ENCODE results near the gene FOXP1. TPM values are rescaled to one million over a fixed set of nuclear protein-coding genes. Genes with fewer than 3 reads are reported as not detected.

Gene FOXP1
- total and polyA plus RNA-seq, 2 of the 8 experiments (the other 6 are each of a cell fraction or from before 2014, with no cell fraction given), result 13.9 to 25.4 TPM

DNA sequence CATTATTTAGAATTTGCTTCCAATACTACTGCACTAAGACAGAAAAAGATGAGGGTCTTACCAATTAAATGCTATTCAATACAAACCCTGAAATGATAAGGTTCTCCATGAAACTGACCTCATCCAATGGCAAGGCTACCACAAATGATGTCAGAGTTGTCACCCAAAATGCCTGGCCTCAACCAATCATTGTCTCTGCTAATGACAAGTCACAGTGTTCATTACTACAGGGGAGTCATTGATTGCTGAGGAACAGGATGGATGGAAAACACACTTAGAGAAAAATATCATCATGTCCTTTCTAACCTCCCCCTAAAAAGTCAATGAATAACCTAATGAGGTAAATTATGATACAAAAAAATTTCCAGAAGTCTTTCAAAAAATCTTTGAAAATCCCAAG lies 91.0 kb downstream of the FOXP1 start:
- Histone ChIP-seq H3K18ac (ENCODE audit: extremely low read depth, low read length) (no peak overlapping the region), H3K27ac (ENCODE audit: low read depth, low read length) (no peak overlapping the region), H3K14ac (ENCODE audit: insufficient read length) (no peak overlapping the region), H3K27me3 (replicated peaks in 1 of 4; ENCODE audit: control insufficient read depth in 3 of 4, extremely low read depth in 1 of 4, insufficient read depth in 3 of 4, low read length in 3 of 4) (no peaks in the 10 kb centered on the region), H4K8ac (ENCODE audit: extremely low read depth, insufficient read depth, low read length) (no peak overlapping the region), H4K5ac (ENCODE audit: insufficient read length, low read depth, low read length) (no peak overlapping the region), H3K23me2 (ENCODE audit: low read depth, low read length) (no peaks in the 10 kb centered on the region), H3K56ac (replicated peaks; ENCODE audit: insufficient read length, low read depth, low read length) (no peak overlapping the region), H2BK120ac (replicated peaks; ENCODE audit: low read depth, low read length) (no peak overlapping the region), H2BK12ac (ENCODE audit: low read depth, low read length) (no peak overlapping the region), H2BK15ac (ENCODE audit: low read length) (no peak overlapping the region), H3K9ac (replicated peaks in 1 of 4; ENCODE audit: extremely low read depth in 1 of 4, low read depth in 3 of 4, low read length in 3 of 4) (no peak overlapping the region), H3K4me3 (ENCODE audit: extremely low read depth in 1 of 4, insufficient read depth in 2 of 4, low read depth in 3 of 4, low read length in 4 of 4) (no peak overlapping the region), H3K23ac (ENCODE audit: insufficient read length) (no peak overlapping the region), H4K20me1 (replicated peaks in 1 of 2; ENCODE audit: control insufficient read depth in 1 of 2, insufficient read depth in 2 of 2, low read length in 2 of 2) (no peaks in the 10 kb centered on the region), H3K79me1 (ENCODE audit: low read depth, low read length) (no peaks in the 10 kb centered on the region; the same call in 1 of the 2 replicates), H2BK20ac (ENCODE audit: low read length) (no peak overlapping the region), H3K36me3 (ENCODE audit: control insufficient read depth in 2 of 4, insufficient read depth in 4 of 4, low read length in 3 of 4) (peaks cover 0 to 6% (median 0%) of the 10 kb centered on the region in 4 experiments; a peak in 2 of 8 replicates), H2BK5ac (ENCODE audit: low read depth, low read length) (no peak overlapping the region), H3K4ac (replicated peaks; ENCODE audit: insufficient read length, low read depth, low read length) (no peak overlapping the region), H2AK5ac (ENCODE audit: low read depth, low read length) (no peak overlapping the region), H3K4me2 (ENCODE audit: insufficient read depth in 1 of 2, low read depth in 2 of 2, low read length in 2 of 2) (no peak overlapping the region), H3K4me1 (replicated peaks in 1 of 4; ENCODE audit: control insufficient read depth in 3 of 4, insufficient read depth in 4 of 4, low read length in 3 of 4) (peaks cover 3 to 15% (median 11%) of the 10 kb centered on the region in 4 experiments; a peak in 5 of 7 replicates), H2AFZ (ENCODE audit: low read length) (no peak overlapping the region), H3K79me2 (ENCODE audit: control insufficient read depth in 1 of 2, insufficient read depth in 2 of 2, low read length in 2 of 2) (no peaks in the 10 kb centered on the region), H3K9me3 (ENCODE audit: insufficient read depth in 2 of 2, low read depth in 1 of 2, low read length in 1 of 2) (peaks cover 5 to 7% of the 10 kb centered on the region in 2 experiments; a peak in 1 of 4 replicates), H4K91ac (replicated peaks; ENCODE audit: insufficient read length, low read length) (no peak overlapping the region)
- no peak for DNase-seq (ENCODE audit: low read depth in 1 of 2, low spot score in 2 of 2)
- TF ChIP-seq RFX5 (IDR thresholded peaks at IDR 0.05; ENCODE audit: borderline replicate concordance, low read depth, low read length), result peak; percentile 47; the same call in 1 of the 2 replicates
- TF ChIP-seq BCL11A (IDR thresholded peaks at IDR 0.05; ENCODE audit: low read depth in 2 of 2, low read length in 2 of 2), result no peak
- POLR2A ChIA-PET (ENCODE audit: partially characterized antibody), result no interaction called here
- no peak for FAIRE-seq
- CTCF ChIA-PET (ENCODE audit: partially characterized antibody), result interaction anchor here (1.4 kb wide), 1 partner anchor 19 kb away, joined by 5 read pairs; no protein-coding TSS in a partner anchor

Measured in H1 (cell line).